HepG2 (cell line): ENCODE measurements around the gene TMC8. TPM values are rescaled to one million over a fixed set of nuclear protein-coding genes. Genes with fewer than 3 reads are reported as not detected.
A peak's percentile ranks its signal among the peaks of the same experiment; 100 is the strongest.

Experiments used
- ATAC-seq: fragments of 200-7000 bp; cut with Tn5 transposase; 3 replicates; pipeline ENCODE4 v1.9.1; 2020; ENCODE audit warnings: mild to moderate bottlenecking, moderate library complexity
- BruUV-seq: library from RNA; stranded (reverse); fragments of 400-500 nt; replicated peaks from 2 replicates; lab custom pipeline; 2021; lab: Mats Ljungman, UMichigan
- CTCF ChIA-PET: fragments of 300-600 bp; formaldehyde crosslinking; extraction: SDS; loops from one replicate; lab custom pipeline; 2021; ENCODE audit warnings: low total read pairs, inconsistent platforms, low intra/inter-chr PET ratio; lab: Yijun Ruan, JAX
- POLR2A ChIA-PET: fragments of 350-600 bp; sonication (Branson Sonifier 250); formaldehyde crosslinking; loops from one replicate; lab custom pipeline; 2020; ENCODE audit warnings: antibody characterized with exemption, inconsistent platforms; lab: Yijun Ruan, JAX
- DNase-seq: peaks from one replicate; pipeline ENCODE4 v3.0.0-alpha.2; 2015; ENCODE audit warnings: low spot score
- FAIRE-seq: peaks from 3 replicates; lab custom pipeline; 2011; peaks lifted over from hg19 to GRCh38; lab: Jason Lieb, UNC
- H2AFZ ChIP-seq: one replicate; pipeline ENCODE4 v1.6.1; 2011; ENCODE audit warnings: low read length, inconsistent platforms
- H3K27ac ChIP-seq: fragments of 300-600 bp; 3 replicates; pipeline ENCODE4 v1.8.0; 2011; ENCODE audit warnings: mixed run types, mild to moderate bottlenecking, mixed read lengths, low read length, inconsistent platforms; ENCODE audit not compliant: insufficient read depth; ENCODE audit errors: extremely low read length
- H3K27me3 ChIP-seq, 2 experiments: fragments of 200-600 bp in 1 of 2; 2 replicates in 1 of 2; 3 replicates in 1 of 2; pipeline versions ENCODE4 v1.6.0 to v1.8.0; 2011; ENCODE audit warnings: low read length in 2 of 2, mild to moderate bottlenecking in 2 of 2, moderate library complexity in 2 of 2, inconsistent platforms in 1 of 2; ENCODE audit not compliant: insufficient read depth in 2 of 2, control insufficient read depth in 1 of 2
- H3K36me3 ChIP-seq, 2 experiments: fragments of 200-600 bp in 1 of 2; replicated peaks in 1 of 2; 2 replicates in 1 of 2; 3 replicates in 1 of 2; pipeline versions ENCODE4 v1.5.1 to v1.8.0; 2011; ENCODE audit warnings: low read length in 2 of 2, inconsistent platforms in 1 of 2; ENCODE audit not compliant: insufficient read depth in 2 of 2, control insufficient read depth in 1 of 2
- H3K4me1 ChIP-seq: 2 replicates; pipeline ENCODE4 v1.5.1; 2012; ENCODE audit warnings: low read length, inconsistent platforms; ENCODE audit not compliant: insufficient read depth
- H3K4me2 ChIP-seq: 2 replicates; pipeline ENCODE4 v1.6.0; 2011; ENCODE audit warnings: low read depth, low read length, inconsistent platforms
- H3K4me3 ChIP-seq, 3 experiments: fragments of 200-600 bp in 1 of 3; sonication (generic), shearing (Covaris generic) in 1 of 3; replicated peaks in 1 of 3; 2 replicates each; pipeline ENCODE4 v1.5.1; 2011 to 2016; ENCODE audit warnings: low read length in 3 of 3, inconsistent platforms in 2 of 3, low read depth in 2 of 3, mild to moderate bottlenecking in 2 of 3, control low read depth in 1 of 3, mixed read lengths in 1 of 3; ENCODE audit not compliant: insufficient read depth in 1 of 3
- H3K79me2 ChIP-seq: one replicate; pipeline ENCODE4 v1.6.1; 2011; ENCODE audit warnings: low read length, inconsistent platforms; ENCODE audit not compliant: insufficient read depth
- H3K9ac ChIP-seq: 2 replicates; pipeline ENCODE4 v1.6.0; 2011; ENCODE audit warnings: mild to moderate bottlenecking, low read depth, low read length, inconsistent platforms; ENCODE audit not compliant: insufficient read depth
- H3K9me3 ChIP-seq: 2 replicates; pipeline ENCODE4 v1.5.1; 2012; ENCODE audit warnings: mild to moderate bottlenecking, low read length
- H4K20me1 ChIP-seq: 2 replicates; pipeline ENCODE4 v1.6.0; 2011; ENCODE audit warnings: inconsistent platforms, mild to moderate bottlenecking, low read length, moderate library complexity; ENCODE audit not compliant: insufficient read depth
- ATF7 ChIP-seq, 2 experiments: fragments of 450-650 bp in 1 of 2; sonication (generic) in 1 of 2; formaldehyde crosslinking in 1 of 2; IDR thresholded peaks; 2 replicates each; pipeline versions ENCODE4 v1.4.0 to v1.6.1; 2016 to 2020; ENCODE audit warnings: antibody characterized with exemption in 1 of 2, mild to moderate bottlenecking in 1 of 2, missing genetic modification reagents in 1 of 2
- CBX2 ChIP-seq, 2 experiments: fragments of 200-600 bp in 1 of 2; sonication (generic); formaldehyde crosslinking in 1 of 2; IDR thresholded peaks; 2 replicates each; pipeline versions ENCODE4 v1.7.0 to v1.8.1; 2018 to 2022; ENCODE audit warnings: low read depth in 2 of 2, low read length in 1 of 2, mild to moderate bottlenecking in 1 of 2, missing genetic modification reagents in 1 of 2
- HNRNPL ChIP-seq: fragments of 200-400 bp; formaldehyde crosslinking; IDR thresholded peaks from 2 replicates; pipeline ENCODE4 v1.6.1; 2017; ENCODE audit warnings: mild to moderate bottlenecking, low read depth, low read length
- KAT7 ChIP-seq: IDR thresholded peaks from 2 replicates; pipeline ENCODE4 v1.6.1; 2018; ENCODE audit warnings: borderline replicate concordance, missing compliant biosample characterization
- MED8 ChIP-seq: sonication (generic); formaldehyde crosslinking; IDR thresholded peaks from 2 replicates; pipeline ENCODE4 v1.8.1; 2023; ENCODE audit warnings: mild to moderate bottlenecking, missing genetic modification reagents; ENCODE audit not compliant: insufficient replicate concordance
- TEAD2 ChIP-seq: sonication (generic); formaldehyde crosslinking; IDR thresholded peaks from 2 replicates; pipeline ENCODE4 v1.9.0; 2021; ENCODE audit warnings: missing genetic modification reagents
- ZNF629 ChIP-seq: sonication (generic); formaldehyde crosslinking; conservative IDR thresholded peaks from 2 replicates; pipeline ENCODE4 v1.5.0; 2020; ENCODE audit warnings: missing genetic modification reagents
- ZNF768 ChIP-seq: sonication (generic); formaldehyde crosslinking; IDR thresholded peaks from 2 replicates; pipeline ENCODE4 v1.4.0; 2020; ENCODE audit warnings: missing genetic modification reagents
- WGBS: methylation state at CpG from one replicate; pipeline ENCODE4 v1.1.6; 2017; ENCODE audit warnings: low lambda C conversion rate; 5-methylcytosine and 5-hydroxymethylcytosine counted together
- in situ Hi-C: cut with HindIII; loops from 2 replicates; pipeline ENCODE4 v1.10.0; 2017; ENCODE audit warnings: low pct_unique_long_range_greater_than_20kb; ENCODE audit not compliant: extremely low pct_ligation_motif_present
- intact Hi-C: fragments of 100-400 bp; cut with micrococcal nuclease; formaldehyde crosslinking; loops from one replicate; pipeline ENCODE4 v1.10.0; 2022; ENCODE audit not compliant: unreplicated experiment
- polyA plus RNA-seq, 8 experiments: library from polyadenylated mRNA; depleted of rRNA in 3 of 8; stranded (reverse) in 7 of 8; unstranded in 1 of 8; fragments of >200 nt; fragmentation: Illumina TruSeq in 4 of 8; extraction: Trizol in 4 of 8; gene quantifications; 2 replicates each; pipeline versions ENCODE4 v1.2.1 to v1.2.3, GENCODE V29; 2011 to 2016; ENCODE audit warnings: low read depth in 4 of 8, missing spikeins in 1 of 8, mixed read lengths in 1 of 8; ENCODE audit not compliant: insufficient read depth in 1 of 8
- total RNA-seq, 5 experiments: library from RNA; depleted of rRNA; stranded (reverse); fragments of >200 nt; fragmentation: Illumina TruSeq; extraction: Trizol; gene quantifications; 2 replicates each; pipeline ENCODE4 v1.2.3, GENCODE V29; 2016; ENCODE audit warnings: low read depth in 1 of 5
- TF ChIP-seq, protein P1 (sequence below): sonication (generic); formaldehyde crosslinking; IDR thresholded peaks from 2 replicates; pipeline ENCODE4 v1.5.0; 2020; ENCODE audit warnings: missing genetic modification reagents
- TF ChIP-seq, protein P2 (sequence below): sonication (generic); formaldehyde crosslinking; IDR thresholded peaks from 2 replicates; pipeline ENCODE4 v1.4.0; 2020; ENCODE audit warnings: missing genetic modification reagents

The TMC8 gene
- total and polyA plus RNA-seq, 2 of the 13 experiments (the other 11 are each of a cell fraction or from before 2014, with no cell fraction given) = 0.53 to 7.8 TPM

DNA sequence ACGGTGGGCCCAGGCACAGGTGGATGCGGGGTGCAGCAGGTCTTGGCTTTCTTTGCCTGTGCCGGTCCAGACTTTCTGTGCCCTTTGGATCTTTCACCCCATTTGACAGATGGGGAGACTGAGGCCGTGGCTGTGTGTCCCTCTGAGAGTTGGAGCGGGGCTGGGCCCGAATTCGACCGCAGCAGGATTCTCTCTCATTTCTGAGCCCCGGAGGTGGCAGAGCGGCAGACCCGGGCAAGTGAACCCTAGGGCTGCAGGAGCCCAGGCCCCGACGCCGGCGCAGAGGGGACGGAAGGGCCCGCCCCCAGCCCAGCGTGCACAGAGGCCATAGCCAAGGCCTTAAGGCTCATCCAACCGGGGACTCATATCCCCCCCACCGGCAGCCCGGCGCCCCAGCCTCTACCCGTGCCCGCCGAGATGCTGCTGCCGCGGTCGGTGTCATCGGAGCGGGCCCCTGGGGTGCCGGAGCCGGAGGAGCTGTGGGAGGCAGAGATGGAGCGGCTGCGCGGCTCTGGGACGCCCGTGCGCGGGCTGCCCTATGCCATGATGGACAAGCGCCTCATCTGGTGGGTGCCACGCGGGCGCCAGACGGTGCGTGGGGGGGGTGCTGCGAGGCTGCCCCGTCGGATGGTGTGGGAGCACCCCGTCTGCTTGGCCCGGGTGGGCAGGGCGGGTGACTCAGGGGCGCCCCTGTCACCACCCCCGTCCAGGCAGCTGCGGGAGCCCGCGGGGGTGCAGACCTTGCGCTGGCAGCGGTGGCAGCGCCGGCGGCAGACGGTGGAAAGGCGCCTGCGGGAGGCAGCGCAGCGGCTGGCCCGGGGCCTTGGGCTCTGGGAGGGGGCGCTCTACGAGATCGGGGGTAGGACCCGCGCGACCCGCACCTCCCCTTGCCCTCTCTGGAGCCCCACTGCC lies 857 bp downstream of the TMC8 start:
- peaks cover under 1% of the 10 kb centered on the region in 2 experiments; a peak in 2 of 5 replicates for H3K36me3 ChIP-seq
- peaks cover 77% of the 10 kb centered on the region for H3K4me1 ChIP-seq
- peak overlapping the region in 2 of 3 experiments; percentile 44 to 51; a peak in 3 of 6 replicates for H3K4me3 ChIP-seq
- no peaks in the 10 kb centered on the region for H4K20me1 ChIP-seq
- no TSS peak for BruUV-seq
- ChIA-PET POLR2A (no interaction called here), CTCF (no interaction called here)
- TF ChIP-seq KAT7 (CRISPR knock-in tag) (0 out of 2 replicates have a peak, but pooled peaks have one; percentile 37), ZNF629 (CRISPR knock-in tag) (peak; percentile 94), HNRNPL (0 out of 2 replicates have a peak, but pooled peaks have one; percentile 45), ZNF768 (peak; percentile 59), MED8 (CRISPR knock-in tag) (peak; percentile 22), ATF7 (IDR thresholded peaks at IDR 0.05) (no peak), ATF7 (CRISPR knock-in tag; IDR thresholded peaks at IDR 0.05) (0 out of 2 replicates have a peak, but pooled peaks have one; percentile 3), TEAD2 (CRISPR knock-in tag) (no peak), CBX2 (IDR thresholded peaks at IDR 0.05; ENCODE audit: low read depth, low read length) (no peak), CBX2 (CRISPR knock-in tag; IDR thresholded peaks at IDR 0.05; ENCODE audit: low read depth) (no peak)
- TF ChIP-seq, protein P1, sequence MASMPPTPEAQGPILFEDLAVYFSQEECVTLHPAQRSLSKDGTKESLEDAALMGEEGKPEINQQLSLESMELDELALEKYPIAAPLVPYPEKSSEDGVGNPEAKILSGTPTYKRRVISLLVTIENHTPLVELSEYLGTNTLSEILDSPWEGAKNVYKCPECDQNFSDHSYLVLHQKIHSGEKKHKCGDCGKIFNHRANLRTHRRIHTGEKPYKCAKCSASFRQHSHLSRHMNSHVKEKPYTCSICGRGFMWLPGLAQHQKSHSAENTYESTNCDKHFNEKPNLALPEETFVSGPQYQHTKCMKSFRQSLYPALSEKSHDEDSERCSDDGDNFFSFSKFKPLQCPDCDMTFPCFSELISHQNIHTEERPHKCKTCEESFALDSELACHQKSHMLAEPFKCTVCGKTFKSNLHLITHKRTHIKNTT (CRISPR knock-in tag) = no peak
- TF ChIP-seq, protein P2, sequence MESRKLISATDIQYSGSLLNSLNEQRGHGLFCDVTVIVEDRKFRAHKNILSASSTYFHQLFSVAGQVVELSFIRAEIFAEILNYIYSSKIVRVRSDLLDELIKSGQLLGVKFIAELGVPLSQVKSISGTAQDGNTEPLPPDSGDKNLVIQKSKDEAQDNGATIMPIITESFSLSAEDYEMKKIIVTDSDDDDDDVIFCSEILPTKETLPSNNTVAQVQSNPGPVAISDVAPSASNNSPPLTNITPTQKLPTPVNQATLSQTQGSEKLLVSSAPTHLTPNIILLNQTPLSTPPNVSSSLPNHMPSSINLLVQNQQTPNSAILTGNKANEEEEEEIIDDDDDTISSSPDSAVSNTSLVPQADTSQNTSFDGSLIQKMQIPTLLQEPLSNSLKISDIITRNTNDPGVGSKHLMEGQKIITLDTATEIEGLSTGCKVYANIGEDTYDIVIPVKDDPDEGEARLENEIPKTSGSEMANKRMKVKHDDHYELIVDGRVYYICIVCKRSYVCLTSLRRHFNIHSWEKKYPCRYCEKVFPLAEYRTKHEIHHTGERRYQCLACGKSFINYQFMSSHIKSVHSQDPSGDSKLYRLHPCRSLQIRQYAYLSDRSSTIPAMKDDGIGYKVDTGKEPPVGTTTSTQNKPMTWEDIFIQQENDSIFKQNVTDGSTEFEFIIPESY = peak; percentile 85; the same call in 1 of the 2 replicates
- no peak overlapping the region for H3K9ac ChIP-seq
- H2AFZ ChIP-seq = no peak overlapping the region
- no peak for FAIRE-seq
- no peak overlapping the region for H3K27ac ChIP-seq
- in situ Hi-C loops = no loop called here
- H3K9me3 ChIP-seq = no peaks in the 10 kb centered on the region
- no peak for DNase-seq
- no peak for ATAC-seq
- intact Hi-C loops = no loop called here
- H3K79me2 ChIP-seq = peaks cover 12% of the 10 kb centered on the region
- peak overlapping the region; percentile 90; the same call in 1 of the 2 replicates for H3K4me2 ChIP-seq
- WGBS = 94% methylated on average over 31 of the region's 74 CpGs
- no peaks in the 10 kb centered on the region for H3K27me3 ChIP-seq
